Cardiac muscle cell (in vitro differentiated cells and primary cell): ENCODE results near the gene CYBA. TPM values are rescaled to one million over a fixed set of nuclear protein-coding genes. Genes with fewer than 3 reads are reported as not detected.

Experiments
- DNase-seq, 2 donors: peaks; one replicate each; pipeline versions ENCODE4 v3.0.0 to v3.0.0-alpha.2; 2010 to 2017; ENCODE audit warnings: low read depth in 1 of 2, low spot score in 1 of 2
- H3K27ac ChIP-seq: fragments of 200-600 bp; sonication (generic); 2 replicates; pipeline ENCODE4 v1.5.1; 2016
- H3K27me3 ChIP-seq: fragments of 200-600 bp; sonication (generic); 2 replicates; pipeline ENCODE4 v1.6.0; 2016; ENCODE audit warnings: control low read depth
- H3K36me3 ChIP-seq: fragments of 200-600 bp; sonication (generic); 2 replicates; pipeline ENCODE4 v1.5.1; 2016; ENCODE audit warnings: control low read depth
- H3K4me1 ChIP-seq: fragments of 200-600 bp; sonication (generic); 2 replicates; pipeline ENCODE4 v1.8.1; 2017; ENCODE audit warnings: low read depth, mild to moderate bottlenecking, mixed run types
- H3K4me3 ChIP-seq: fragments of 200-600 bp; sonication (generic); 2 replicates; pipeline ENCODE4 v1.5.1; 2016; ENCODE audit warnings: mild to moderate bottlenecking
- H3K9me3 ChIP-seq: fragments of 200-600 bp; sonication (generic); 2 replicates; pipeline ENCODE4 v1.5.1; 2017; ENCODE audit warnings: low read depth, mild to moderate bottlenecking, control low read depth
- CTCF ChIP-seq: IDR thresholded peaks from 2 replicates; pipeline ENCODE4 v1.5.1; 2012; ENCODE audit warnings: low read depth, mild to moderate bottlenecking, low read length
- polyA plus RNA-seq: library from polyadenylated mRNA; unstranded; fragments of >200 nt; fragmentation: Nextera tagmentation; extraction: Ambion mirVana; gene quantifications from 2 replicates; pipeline ENCODE4 v1.2.1, GENCODE V29; 2016
- total RNA-seq: library from RNA; depleted of rRNA; stranded (reverse); fragments of >200 nt; gene quantifications from 2 replicates; pipeline ENCODE4 v1.2.3, GENCODE V29; 2016

CYBA gene
- total and polyA plus RNA-seq, 2 experiments from 2014 or later: 174 to 233 TPM

DNA sequence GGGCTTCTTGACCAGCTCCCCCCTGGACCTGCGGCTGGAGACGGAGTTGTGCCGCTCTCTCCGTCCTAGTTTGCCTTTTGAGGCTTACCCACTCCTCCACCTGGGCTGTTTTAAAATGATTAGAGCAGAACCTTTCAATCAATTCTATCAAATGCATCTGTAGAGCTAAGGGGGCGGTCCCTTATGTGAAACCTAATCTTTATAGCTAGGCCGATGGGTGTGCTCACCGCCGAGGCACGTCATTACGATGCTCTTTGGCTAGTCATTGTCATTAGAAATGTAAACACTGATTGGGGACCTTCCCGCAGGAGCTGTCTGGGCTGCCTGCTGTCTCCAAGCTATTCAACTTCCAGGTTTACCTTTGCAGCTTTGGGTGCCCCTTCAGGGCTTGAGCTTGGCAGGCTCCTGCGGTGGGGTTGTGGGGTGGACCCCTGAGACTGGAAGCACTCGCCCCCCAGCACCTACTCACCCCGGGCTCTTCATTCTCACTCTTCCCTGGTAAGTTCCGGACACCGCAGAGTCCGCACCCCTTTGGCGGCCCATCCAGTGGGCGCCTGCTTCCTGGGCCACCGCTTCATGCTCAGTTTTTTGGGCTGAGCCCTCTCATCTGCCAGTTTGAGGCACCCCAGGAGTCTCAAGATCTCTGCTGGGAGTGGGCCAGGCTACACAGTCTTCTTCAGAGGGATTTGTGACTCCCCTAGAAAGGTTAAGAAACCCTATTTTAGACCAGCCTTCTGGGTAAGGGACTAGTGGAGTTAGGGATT is 33.4 kb downstream of the CYBA start:
- H3K4me1 ChIP-seq: peaks cover 3% of the 10 kb centered on the region
- no peaks in the 10 kb centered on the region for H3K27me3 ChIP-seq
- no peaks in the 10 kb centered on the region for H3K9me3 ChIP-seq
- DNase-seq: no peak
- H3K4me3 ChIP-seq: no peak overlapping the region
- TF ChIP-seq CTCF: no peak
- H3K27ac ChIP-seq: no peak overlapping the region
- H3K36me3 ChIP-seq: peaks cover 9% of the 10 kb centered on the region

DNA sequence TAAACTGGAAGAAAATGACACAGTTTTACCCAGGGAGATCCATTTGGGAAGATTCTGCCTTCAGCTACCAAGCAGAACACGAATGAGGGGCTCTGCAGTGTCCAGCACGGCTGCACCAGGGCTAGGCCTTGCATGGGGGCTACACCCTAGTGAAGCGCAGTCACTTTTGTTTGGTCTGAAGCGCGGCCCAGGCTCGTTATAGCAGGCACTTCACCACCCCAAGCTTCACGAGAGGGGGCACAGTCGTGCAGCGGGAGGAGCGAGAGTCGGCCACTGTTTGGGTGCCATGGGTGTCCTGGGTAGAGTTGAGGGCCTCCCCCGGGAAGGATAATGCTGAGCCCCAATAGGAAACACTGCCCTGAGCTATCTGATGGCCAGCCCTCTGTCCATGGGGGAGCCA is 34.1 kb downstream of the CYBA start:
- Histone ChIP-seq H3K36me3 (peaks cover 3% of the 10 kb centered on the region), H3K9me3 (no peaks in the 10 kb centered on the region), H3K27ac (peak overlapping the region; percentile 55), H3K27me3 (no peaks in the 10 kb centered on the region), H3K4me1 (peaks cover 3% of the 10 kb centered on the region), H3K4me3 (no peak overlapping the region)
- DNase-seq: no peak
- TF ChIP-seq CTCF: no peak

- H3K9me3 ChIP-seq: no peaks in the 10 kb centered on the region
- no peak overlapping the region for H3K4me3 ChIP-seq
- H3K27ac ChIP-seq: peak overlapping the region; percentile 55
- H3K36me3 ChIP-seq: peaks cover 4% of the 10 kb centered on the region
- DNase-seq: no peak
- H3K27me3 ChIP-seq: no peaks in the 10 kb centered on the region
- no peak for TF ChIP-seq CTCF
- peaks cover 3% of the 10 kb centered on the region for H3K4me1 ChIP-seq
These were observed 34.5 kb downstream of the CYBA start for GRCh38 chr16:88616320-88616719.

DNA sequence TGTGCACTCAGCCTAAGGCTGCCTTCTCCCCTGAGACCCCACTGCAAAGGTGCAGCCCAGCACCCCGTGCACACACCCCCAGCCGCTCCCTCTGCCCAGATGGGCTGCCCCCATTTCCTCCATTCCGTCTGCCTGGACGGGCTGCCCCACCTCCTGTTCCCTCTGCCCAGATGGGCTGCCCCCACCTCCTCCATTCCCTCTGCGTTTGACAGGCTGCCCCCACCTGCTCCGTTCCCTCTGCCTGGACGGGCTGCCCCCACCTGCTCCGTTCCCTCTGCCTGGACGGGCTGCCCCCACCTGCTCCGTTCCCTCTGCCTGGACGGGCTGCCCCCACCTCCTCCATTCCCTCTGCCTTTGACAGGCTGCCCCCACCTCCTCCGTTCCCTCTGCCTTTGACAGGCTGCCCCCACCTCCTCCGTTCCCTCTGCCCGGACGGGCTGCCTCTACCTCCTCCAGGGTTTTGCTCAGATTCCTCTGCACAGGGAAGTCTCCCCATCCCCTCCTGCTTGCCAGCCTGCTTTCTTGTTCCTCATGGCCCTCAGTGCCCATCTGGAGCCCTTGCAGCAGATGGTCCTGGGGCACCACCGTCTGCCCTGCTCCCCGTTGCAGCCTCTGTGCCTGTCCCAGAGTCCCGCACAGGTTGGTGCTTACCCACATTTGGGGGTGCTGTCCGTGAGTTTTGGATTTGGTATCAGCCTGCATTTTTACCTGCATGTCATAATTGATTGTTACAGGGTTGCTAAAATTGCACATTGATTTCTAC is 35.9 kb downstream of the CYBA start:
- peaks cover 4% of the 10 kb centered on the region for H3K36me3 ChIP-seq
- no peak for DNase-seq
- H3K27me3 ChIP-seq: no peaks in the 10 kb centered on the region
- TF ChIP-seq CTCF: no peak
- peaks cover 3% of the 10 kb centered on the region for H3K4me1 ChIP-seq
- no peaks in the 10 kb centered on the region for H3K9me3 ChIP-seq
- H3K4me3 ChIP-seq: no peak overlapping the region
- H3K27ac ChIP-seq: no peak overlapping the region

GRCh38 chr16:88613911-88614817 is 36.7 kb downstream of the CYBA start:
- H3K4me3 ChIP-seq: no peak overlapping the region
- no peak overlapping the region for H3K27ac ChIP-seq
- no peak for TF ChIP-seq CTCF
- DNase-seq: no peak
- no peaks in the 10 kb centered on the region for H3K9me3 ChIP-seq
- no peaks in the 10 kb centered on the region for H3K27me3 ChIP-seq
- peaks cover 3% of the 10 kb centered on the region for H3K4me1 ChIP-seq
- peaks cover 7% of the 10 kb centered on the region for H3K36me3 ChIP-seq
